Stomach (tissue), 9 donors: ENCODE measurements around the gene ATXN1. TPM values are rescaled to one million over a fixed set of nuclear protein-coding genes. Genes with fewer than 3 reads are reported as not detected.
A peak's percentile ranks its signal among the peaks of the same experiment; 100 is the strongest.

Experiments used
- DNase-seq, 2 donors: peaks; one replicate each; pipeline versions ENCODE4 v3.0.0 to v3.0.0-alpha.2; 2013 to 2019
- H3K27ac ChIP-seq, 5 donors: fragments of 200-600 bp in 4 of 5; sonication (generic) in 4 of 5; one replicate each; pipeline ENCODE4 v1.5.1; 2013 to 2019; ENCODE audit warnings: mild to moderate bottlenecking in 1 of 5, moderate library complexity in 1 of 5
- H3K27me3 ChIP-seq, 3 donors: fragments of 200-600 bp; sonication (generic); one replicate each; pipeline ENCODE4 v1.5.1; 2017 to 2019; ENCODE audit warnings: mixed run types in 1 of 3
- H3K36me3 ChIP-seq, 4 donors: fragments of 200-600 bp; sonication (generic); 1 replicate in 3 of 4; 2 replicates in 1 of 4; pipeline ENCODE4 v1.5.1; 2016 to 2019
- H3K4me1 ChIP-seq, 4 donors: fragments of 200-600 bp; sonication (generic); one replicate each; pipeline ENCODE4 v1.5.1; 2016 to 2019
- H3K4me3 ChIP-seq, 4 donors: fragments of 200-600 bp; sonication (generic) in 3 of 4; one replicate each; pipeline ENCODE4 v1.5.1; 2016 to 2019; ENCODE audit warnings: mild to moderate bottlenecking in 1 of 4
- H3K9me3 ChIP-seq, 4 donors: fragments of 200-600 bp; sonication (generic); one replicate each; pipeline ENCODE4 v1.5.1; 2016 to 2019
- EP300 ChIP-seq: sonication (generic); formaldehyde crosslinking; IDR thresholded peaks from one replicate; pipeline ENCODE4 v1.6.1; 2017; ENCODE audit warnings: antibody characterized with exemption
- POLR2A ChIP-seq, 4 donors: fragments of 450-650 bp; IDR thresholded peaks; one replicate each; pipeline ENCODE4 v1.6.1; 2016; ENCODE audit warnings: antibody characterized with exemption in 4 of 4, control low read depth in 2 of 4, mild to moderate bottlenecking in 1 of 4, moderate library complexity in 1 of 4
- POLR2AphosphoS5 ChIP-seq, 3 donors: sonication (generic); formaldehyde crosslinking; IDR thresholded peaks; one replicate each; pipeline ENCODE4 v1.6.1; 2016; ENCODE audit warnings: antibody characterized with exemption in 3 of 3
- WGBS, 5 donors: extraction: QIAGEN DNeasy Blood & Tissue Kit in 3 of 5; methylation state at CpG; one replicate each; pipeline versions ENCODE4 v1.1.5 to v1.1.7; 2013 to 2018; 5-methylcytosine and 5-hydroxymethylcytosine counted together
- intact Hi-C: fragments of 100-400 bp; cut with DNase I; formaldehyde crosslinking; loops from one replicate; pipeline ENCODE4 v1.15.1; 2023; ENCODE audit warnings: low total_unique reads
- polyA plus RNA-seq, 3 donors: library from polyadenylated mRNA; stranded (reverse); fragments of 200-250 nt; gene quantifications; one replicate each; pipeline ENCODE4 v1.2.3, GENCODE V29; 2013
- total RNA-seq, 5 donors: library from RNA; depleted of rRNA; stranded (reverse); fragments of >200 nt; gene quantifications; one replicate each; pipeline versions ENCODE4 v1.1.0 to v1.2.3, GENCODE V29; 2014 to 2016
- TF ChIP-seq, protein P1 (sequence below), 7 experiments: fragments of 450-650 bp in 4 of 7; fragments of 200-600 bp in 3 of 7; sonication (generic) in 3 of 7; IDR thresholded peaks; one replicate each; pipeline ENCODE4 v1.5.1; 2016 to 2019; ENCODE audit warnings: antibody characterized with exemption in 7 of 7, control low read depth in 2 of 7, mild to moderate bottlenecking in 1 of 7
- donor health status: healthy with polysubstance abuse.
- donor health status: Bipolar disorder and iron deficiency.
- donor health status: healthy.

Gene ATXN1
- total and polyA plus RNA-seq, 8 donors, result 5.2 to 106 (median 39.0) TPM

DNA sequence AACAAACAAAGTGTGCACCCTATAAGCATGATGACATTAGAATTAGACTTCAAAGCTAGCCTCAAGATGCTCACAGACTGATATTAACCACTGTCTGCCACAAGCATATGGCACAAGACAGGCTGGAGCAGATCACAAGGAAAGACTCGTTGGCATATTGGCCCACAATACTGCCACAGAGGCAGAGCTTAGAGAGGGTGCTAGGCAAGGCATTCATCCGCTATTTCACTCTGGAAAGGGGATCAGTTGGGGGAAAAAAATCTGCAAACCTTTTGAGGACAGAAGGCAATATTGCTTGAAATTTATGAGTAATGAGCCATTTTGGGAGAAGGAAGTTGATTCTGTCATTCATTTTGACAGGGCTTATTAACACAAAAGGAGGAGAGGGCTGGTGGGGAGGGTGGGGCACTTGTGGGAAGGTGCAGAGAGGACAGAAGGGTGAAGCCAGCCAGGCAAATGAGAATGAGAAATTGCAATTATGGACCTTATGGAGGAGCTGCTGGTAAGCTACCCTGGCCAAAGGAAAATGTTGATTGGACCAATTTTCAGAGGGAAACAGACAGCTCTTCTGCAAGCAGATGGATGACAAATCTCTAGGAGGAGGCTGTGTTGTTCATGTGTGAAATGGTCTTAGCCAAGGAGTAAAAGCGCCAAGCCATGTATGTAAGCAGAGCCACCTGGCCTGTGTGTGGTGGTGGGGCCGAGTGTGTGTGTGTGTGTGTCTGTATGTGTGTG lies 335.2 kb downstream of the ATXN1 start:
- H3K27me3 ChIP-seq, result no peaks in the 10 kb centered on the region
- H3K9me3 ChIP-seq, result no peaks in the 10 kb centered on the region
- peaks cover 13 to 23% (median 21%) of the 10 kb centered on the region in 4 donors for H3K4me1 ChIP-seq
- TF ChIP-seq POLR2A (IDR thresholded peaks at IDR 0.05) (no peak), POLR2AphosphoS5 (IDR thresholded peaks at IDR 0.05) (no peak), EP300 (no peak)
- TF ChIP-seq, protein P1, sequence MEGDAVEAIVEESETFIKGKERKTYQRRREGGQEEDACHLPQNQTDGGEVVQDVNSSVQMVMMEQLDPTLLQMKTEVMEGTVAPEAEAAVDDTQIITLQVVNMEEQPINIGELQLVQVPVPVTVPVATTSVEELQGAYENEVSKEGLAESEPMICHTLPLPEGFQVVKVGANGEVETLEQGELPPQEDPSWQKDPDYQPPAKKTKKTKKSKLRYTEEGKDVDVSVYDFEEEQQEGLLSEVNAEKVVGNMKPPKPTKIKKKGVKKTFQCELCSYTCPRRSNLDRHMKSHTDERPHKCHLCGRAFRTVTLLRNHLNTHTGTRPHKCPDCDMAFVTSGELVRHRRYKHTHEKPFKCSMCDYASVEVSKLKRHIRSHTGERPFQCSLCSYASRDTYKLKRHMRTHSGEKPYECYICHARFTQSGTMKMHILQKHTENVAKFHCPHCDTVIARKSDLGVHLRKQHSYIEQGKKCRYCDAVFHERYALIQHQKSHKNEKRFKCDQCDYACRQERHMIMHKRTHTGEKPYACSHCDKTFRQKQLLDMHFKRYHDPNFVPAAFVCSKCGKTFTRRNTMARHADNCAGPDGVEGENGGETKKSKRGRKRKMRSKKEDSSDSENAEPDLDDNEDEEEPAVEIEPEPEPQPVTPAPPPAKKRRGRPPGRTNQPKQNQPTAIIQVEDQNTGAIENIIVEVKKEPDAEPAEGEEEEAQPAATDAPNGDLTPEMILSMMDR (IDR thresholded peaks at IDR 0.05), result no peak
- H3K27ac ChIP-seq, result no peak overlapping the region
- H3K36me3 ChIP-seq, result no peaks in the 10 kb centered on the region
- intact Hi-C loops, result no loop called here
- no peak overlapping the region for H3K4me3 ChIP-seq
- DNase-seq, result no peak
- WGBS, 5 donors, result 93 to 97% (median 96%) methylated on average over 4 of the region's 4 CpGs

- no peak overlapping the region for H3K4me3 ChIP-seq
- peaks cover 11 to 31% (median 20%) of the 10 kb centered on the region in 4 donors for H3K4me1 ChIP-seq
- no peaks in the 10 kb centered on the region for H3K9me3 ChIP-seq
- 55 to 68% (median 66%) methylated on average over 6 of the region's 6 CpGs for WGBS, 5 donors
- no peaks in the 10 kb centered on the region for H3K36me3 ChIP-seq
- no peaks in the 10 kb centered on the region for H3K27me3 ChIP-seq
- intact Hi-C loops, result no loop called here
- peak overlapping the region in 3 of 5 donors; percentile 47 to 61 (median 56) for H3K27ac ChIP-seq
- no peak for DNase-seq
- TF ChIP-seq, protein P1 (IDR thresholded peaks at IDR 0.05), result no peak
Observed at GRCh38 chr6:16421462-16421960, 339.7 kb downstream of the ATXN1 start.

DNA sequence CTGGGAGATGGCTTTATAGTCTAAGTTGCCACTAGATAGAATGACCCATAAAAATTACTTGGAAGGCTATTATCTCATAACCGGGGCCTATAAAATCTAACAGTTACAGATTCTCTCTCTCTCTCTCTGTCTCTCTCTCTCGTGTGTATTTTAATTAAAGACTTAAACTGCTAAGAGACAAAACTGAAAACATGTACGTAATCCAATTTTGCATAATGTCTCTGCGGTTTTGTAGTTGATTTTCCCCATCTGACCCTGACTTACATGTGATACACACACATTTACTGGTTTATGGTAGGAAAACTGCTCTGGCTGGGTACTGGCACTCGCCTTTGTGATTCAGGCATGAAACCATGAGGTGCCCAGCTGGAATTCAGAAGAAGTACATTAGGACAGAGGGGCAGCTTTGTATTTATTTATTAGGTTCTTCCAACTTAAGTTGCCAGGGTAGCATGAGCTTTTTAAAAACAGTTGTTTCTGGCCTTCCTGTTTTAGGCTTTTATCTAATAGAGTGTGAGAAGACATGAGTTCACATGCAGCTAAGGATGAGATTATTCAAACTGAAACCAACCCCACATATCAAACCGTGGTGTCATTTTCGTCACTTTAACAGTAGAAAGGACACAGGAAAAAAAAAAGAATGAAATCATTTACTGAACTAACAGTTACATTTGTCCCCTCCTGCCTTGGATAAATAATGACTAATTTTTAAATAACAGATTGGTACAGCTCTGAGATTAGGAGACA lies 340.4 kb downstream of the ATXN1 start:
- Histone ChIP-seq H3K4me3 (no peak overlapping the region), H3K9me3 (no peaks in the 10 kb centered on the region), H3K27ac (peak overlapping the region in 4 of 5 donors; percentile 25 to 61 (median 52)), H3K36me3 (no peaks in the 10 kb centered on the region), H3K4me1 (peaks cover 11 to 31% (median 20%) of the 10 kb centered on the region in 4 donors), H3K27me3 (no peaks in the 10 kb centered on the region)
- WGBS, 5 donors, result 41 to 48% (median 42%) methylated on average over 7 of the region's 7 CpGs
- DNase-seq, result peak in 1 of 2 donors; percentile 35
- TF ChIP-seq EP300 (no peak), POLR2A (IDR thresholded peaks at IDR 0.05) (no peak), POLR2AphosphoS5 (IDR thresholded peaks at IDR 0.05) (no peak)
- TF ChIP-seq, protein P1 (IDR thresholded peaks at IDR 0.05), result no peak
- intact Hi-C loops, result no loop called here

- 61 to 75% (median 66%) methylated on average over 2 of the region's 2 CpGs for whole genome bisulfite sequencing, 5 donors
- TF ChIP-seq, protein P1 (IDR thresholded peaks at IDR 0.05), result no peak
- TF ChIP-seq POLR2AphosphoS5 (IDR thresholded peaks at IDR 0.05) (no peak), EP300 (no peak), POLR2A (IDR thresholded peaks at IDR 0.05) (no peak)
- H3K27ac ChIP-seq, result peak overlapping the region in 4 of 5 donors; percentile 25 to 61 (median 52)
- H3K9me3 ChIP-seq, result no peaks in the 10 kb centered on the region
- no peaks in the 10 kb centered on the region for H3K27me3 ChIP-seq
- peaks cover 11 to 31% (median 20%) of the 10 kb centered on the region in 4 donors for H3K4me1 ChIP-seq
- no peak for DNase-seq
- intact Hi-C loops, result no loop called here
- H3K36me3 ChIP-seq, result no peaks in the 10 kb centered on the region
- H3K4me3 ChIP-seq, result no peak overlapping the region
Observed at GRCh38 chr6:16420337-16420714, 340.9 kb downstream of the ATXN1 start.
